ENCODE data around the gene NAPEPLD.
"Not testable (repeated sequence)": the region's sequence is repeated elsewhere in the genome, so short reads cannot be mapped to it uniquely, and the experiment has no call there.

The NAPEPLD gene

GRCh38 chr7:103059471-103059870 lies 89.4 kb downstream of the NAPEPLD start:
- DNase-seq = no peak

- no peak for DNase-seq
Measured at GRCh38 chr7:103058122-103058521, 90.8 kb downstream of the NAPEPLD start.

- not testable (repeated sequence) for DNase-seq
Measured at GRCh38 chr7:103056006-103056405, 92.9 kb downstream of the NAPEPLD start.

GRCh38 chr7:103051519-103051918 lies 97.4 kb downstream of the NAPEPLD start:
- no peak for DNase-seq

All from NCI-H1436 (cell line).